GM19463 (cell line): Measurements from ENCODE around the gene NPHS1.
A peak's percentile ranks its signal among the peaks of the same experiment; 100 is the strongest.
"Not testable (repeated sequence)": the region's sequence is repeated elsewhere in the genome, so short reads cannot be mapped to it uniquely, and the experiment has no call there.

Source experiments
- ATAC-seq: cut with Tn5 transposase; IDR thresholded peaks from one replicate; pipeline ENCODE4 v1.9.1; 2021; ENCODE audit warnings: mild to moderate bottlenecking, moderate library complexity; ENCODE audit not compliant: unreplicated experiment

The NPHS1 gene

DNA sequence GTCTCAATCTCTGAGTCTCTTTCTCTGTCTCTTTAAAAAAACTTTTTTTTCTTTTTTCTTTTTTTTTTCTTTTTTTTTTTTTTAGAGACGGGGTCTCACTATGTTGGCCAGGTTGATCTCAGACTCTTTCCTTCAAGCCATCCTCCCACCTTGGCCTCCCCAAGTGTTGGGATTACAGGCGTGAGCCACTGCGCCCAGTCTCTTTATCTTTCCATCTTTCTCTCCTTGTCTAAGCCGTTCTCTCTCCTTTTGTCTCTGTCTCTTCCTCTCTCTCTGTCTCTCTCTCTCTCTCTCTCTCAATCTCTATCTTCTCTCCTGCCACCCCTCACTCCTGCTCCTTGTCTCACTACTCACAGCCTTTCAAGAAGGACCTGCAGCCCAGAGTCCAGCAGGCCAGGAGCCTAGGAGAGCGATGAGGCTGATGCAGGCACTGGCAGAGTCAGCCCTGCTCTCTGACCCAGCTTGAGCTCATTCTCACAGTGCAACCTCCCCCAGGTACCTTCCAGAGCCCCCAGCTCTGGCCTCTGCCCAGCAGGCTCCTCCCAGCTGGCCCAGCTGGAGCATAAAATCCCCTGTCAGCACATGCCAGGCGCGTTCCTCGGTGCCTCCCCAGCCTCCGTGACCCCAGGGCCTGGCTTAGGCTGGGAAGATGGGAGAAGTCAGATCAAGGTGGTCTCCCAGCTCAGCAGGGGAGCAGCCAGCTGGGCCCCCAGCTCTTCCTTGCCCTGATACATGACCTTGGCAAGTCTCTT, at the start of gene NPHS1:
Gene NPHS1, minus strand, starts transcription at position 476 of the 752 bp plus-strand sequence. CDS start 667 bp downstream, outside the sequence.
- no peak for ATAC-seq

- ATAC-seq, result no peak
Observed at GRCh38 chr19:35901055-35901644, 48.8 kb upstream of the NPHS1 start.

GRCh38 chr19:35899547-35900214, 47.4 kb upstream of the NPHS1 start:
- peak; percentile 45 for ATAC-seq

- no peak for ATAC-seq
Observed at GRCh38 chr19:35898499-35898809, 46.1 kb upstream of the NPHS1 start.

DNA sequence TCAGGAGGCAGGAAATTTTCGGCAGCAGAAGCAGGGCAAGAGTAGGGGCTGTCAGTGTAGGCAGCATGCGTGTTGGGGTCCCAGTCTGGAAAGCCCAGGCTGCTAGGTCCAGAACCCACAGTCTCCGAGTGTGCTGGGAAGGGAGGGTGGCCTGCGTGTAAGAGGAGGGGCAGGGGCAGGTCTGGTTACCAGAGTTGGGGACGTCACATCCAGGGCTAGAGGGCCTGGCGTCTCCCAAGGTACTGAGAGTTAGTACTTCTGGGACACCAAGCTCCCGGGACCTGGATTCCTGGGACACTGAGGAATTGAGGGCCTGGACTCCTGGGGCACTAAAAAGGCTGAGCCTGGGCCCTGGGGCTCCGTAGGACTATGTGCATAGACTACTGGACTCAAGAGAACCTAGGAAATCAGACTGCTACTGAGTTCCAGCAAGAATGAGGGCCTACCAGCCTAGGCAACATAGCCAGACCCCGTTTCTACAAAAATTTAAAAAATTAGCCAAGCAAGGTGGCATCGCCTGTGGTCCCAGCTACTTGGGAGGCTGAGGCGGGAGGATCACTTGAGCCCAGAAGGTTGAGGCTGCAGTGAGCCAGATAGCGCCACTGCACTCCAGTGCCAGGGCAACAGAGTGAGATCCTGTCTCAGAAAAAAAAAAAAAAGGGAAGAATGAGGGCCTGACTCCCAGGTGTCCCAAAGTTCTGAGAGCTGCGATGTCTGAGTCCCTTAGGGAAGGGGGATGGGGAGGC, 45.6 kb upstream of the NPHS1 start:
- ATAC-seq, result no peak

DNA sequence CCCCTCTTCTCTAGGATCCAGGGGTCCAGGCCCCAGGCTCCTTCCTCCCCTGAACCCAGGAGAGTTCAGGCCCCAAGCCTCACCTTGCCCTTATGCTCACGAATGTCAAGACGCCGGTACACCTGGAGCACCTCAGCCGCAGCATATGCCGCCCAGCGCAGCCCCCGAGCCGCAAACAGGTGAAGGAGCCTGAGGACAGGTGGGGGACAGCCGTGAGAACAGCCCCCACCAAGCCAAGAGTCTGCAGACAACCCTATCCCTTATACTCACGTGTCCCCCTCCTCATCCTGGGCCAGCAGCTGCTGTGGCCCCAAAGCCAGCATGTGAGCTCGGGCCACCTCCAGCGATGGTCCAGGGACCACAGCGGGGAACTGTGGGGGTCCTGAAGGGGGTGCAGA, 44.3 kb upstream of the NPHS1 start:
- ATAC-seq, result no peak

DNA sequence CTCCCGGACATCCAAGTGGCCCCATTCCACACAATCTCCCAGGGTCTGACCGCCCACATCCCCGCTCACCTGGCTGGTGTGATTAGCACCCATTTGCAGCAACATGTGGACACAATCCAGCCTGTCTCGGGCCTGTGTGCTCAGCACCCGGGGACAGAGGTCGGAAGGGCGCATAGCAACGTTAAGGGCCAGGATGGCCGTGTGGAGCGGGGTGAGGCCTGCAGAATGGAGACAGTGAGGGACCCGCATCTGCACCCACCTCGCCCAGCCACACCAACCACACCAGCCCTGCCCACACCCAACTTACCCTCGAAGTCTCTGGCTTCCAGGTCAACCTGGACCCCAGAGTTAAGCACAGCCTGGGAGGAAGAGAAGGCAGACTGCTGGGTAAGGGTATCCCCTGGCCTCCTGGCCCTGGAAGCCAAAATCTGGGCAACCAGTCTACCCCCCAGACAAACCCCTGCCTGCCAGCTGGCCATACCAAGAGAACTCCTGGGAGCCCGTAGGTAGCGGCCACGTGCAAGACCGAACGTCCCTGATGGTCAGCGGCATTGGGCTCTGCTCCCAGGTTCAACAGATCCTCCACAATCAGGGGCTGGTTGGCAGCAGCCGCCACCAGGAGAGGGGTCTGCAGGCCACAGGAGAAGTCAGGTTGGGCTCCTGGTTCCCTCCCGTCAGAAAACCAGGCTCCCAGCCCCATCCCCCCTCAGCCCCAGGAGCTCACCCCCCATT, 43.8 kb upstream of the NPHS1 start:
- no peak for ATAC-seq

DNA sequence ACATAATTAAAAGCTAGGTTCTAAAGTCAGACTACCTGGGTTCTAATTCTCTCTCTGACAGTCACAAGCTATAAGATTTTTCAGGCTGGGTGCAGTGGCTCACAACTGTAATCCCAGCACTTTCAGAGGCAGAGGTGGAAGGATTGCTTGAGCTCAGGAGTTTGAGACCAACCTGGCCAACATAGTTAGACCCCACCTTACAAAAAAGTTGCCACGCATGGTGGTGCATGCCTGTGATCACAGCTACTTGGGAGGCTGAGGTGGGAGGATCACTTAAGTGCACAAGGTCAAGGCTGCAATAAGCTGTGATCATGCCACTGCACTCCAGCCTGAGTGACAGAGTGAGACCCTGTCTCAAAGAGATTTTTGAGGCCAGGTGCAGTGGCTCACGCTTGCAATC, 42.0 kb upstream of the NPHS1 start:
- no peak for ATAC-seq

DNA sequence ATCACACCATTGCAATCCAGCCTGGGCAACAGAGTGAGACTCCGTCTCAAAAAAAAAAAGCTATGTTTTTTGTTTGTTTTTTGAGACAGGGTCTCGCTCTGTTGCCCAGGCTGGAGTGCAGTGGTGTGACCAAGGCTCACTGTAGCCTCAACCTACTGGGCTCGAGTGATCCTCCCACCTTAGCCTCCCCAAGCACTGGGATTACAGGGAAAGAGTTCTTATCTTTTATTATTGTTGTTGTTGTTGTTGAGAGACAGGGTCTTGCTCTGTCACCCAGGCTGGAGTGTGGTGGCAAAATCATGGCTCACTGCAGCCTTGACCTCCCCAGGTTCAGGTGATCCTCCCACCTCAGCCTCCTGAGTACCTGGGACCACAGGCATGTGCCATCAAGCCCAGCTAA, 39.5 kb upstream of the NPHS1 start:
- not testable (repeated sequence) for ATAC-seq

- no peak for ATAC-seq
Observed at GRCh38 chr19:35890113-35890650, 37.9 kb upstream of the NPHS1 start.

DNA sequence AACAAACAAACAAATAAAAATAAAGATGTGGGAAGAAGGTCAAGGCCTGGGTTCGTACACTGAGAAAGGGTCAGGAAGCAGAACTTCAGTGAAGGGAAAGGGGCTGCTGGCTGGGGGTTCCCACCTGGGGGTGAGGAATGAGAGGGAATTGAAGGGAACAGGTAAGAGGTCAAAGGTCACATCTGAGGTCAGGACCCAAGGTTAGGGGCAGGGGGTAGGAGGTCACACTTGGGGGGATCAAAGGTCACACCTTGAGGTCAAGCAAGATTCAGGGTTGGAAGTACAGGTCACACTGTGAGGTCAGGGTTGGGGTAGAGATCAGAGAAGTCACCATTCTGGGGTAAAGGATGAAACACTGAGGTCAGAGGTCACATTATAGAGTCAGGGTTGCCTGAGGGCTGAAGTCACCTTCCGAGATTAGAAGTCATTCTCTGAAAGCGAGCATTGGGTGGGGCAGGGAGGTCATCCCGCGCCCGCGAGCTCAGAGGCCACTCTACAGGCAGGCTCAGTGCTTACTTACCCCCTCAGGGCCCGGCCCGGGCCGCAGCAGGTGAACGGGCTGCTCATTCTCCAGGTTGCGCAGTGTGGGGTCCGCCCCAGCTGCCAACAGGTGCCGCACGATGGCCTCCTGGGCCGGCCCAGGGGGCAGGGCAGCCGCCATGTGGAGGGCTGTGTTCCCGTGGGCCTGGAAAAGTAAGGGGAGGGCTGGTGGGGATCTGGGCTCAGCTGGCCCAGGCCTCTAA, 37.2 kb upstream of the NPHS1 start:
- ATAC-seq, result no peak

- ATAC-seq, result no peak
Observed at GRCh38 chr19:35888398-35888797, 36.1 kb upstream of the NPHS1 start.

GRCh38 chr19:35887197-35887596, 34.9 kb upstream of the NPHS1 start:
- ATAC-seq, result no peak

DNA sequence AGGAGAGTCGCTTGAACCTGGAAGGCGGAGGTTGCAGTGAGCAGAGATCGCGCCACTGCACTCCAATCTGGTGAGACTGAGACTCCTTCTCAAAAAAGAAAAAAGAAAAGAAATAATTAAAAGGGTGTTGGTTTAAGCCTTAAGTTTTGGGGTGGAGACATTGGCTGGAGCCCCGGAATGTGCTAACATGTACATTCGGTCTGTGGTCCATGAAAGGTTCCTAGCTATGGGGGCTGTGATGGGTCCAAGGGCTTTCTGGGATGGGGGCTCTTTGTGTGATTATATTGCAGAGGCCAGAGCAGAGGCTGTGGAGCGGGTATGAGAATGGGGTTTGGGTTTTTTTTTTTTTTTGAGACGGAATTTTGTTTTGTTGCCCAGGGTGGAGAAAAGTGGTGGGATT, 33.6 kb upstream of the NPHS1 start:
- no peak for ATAC-seq

DNA sequence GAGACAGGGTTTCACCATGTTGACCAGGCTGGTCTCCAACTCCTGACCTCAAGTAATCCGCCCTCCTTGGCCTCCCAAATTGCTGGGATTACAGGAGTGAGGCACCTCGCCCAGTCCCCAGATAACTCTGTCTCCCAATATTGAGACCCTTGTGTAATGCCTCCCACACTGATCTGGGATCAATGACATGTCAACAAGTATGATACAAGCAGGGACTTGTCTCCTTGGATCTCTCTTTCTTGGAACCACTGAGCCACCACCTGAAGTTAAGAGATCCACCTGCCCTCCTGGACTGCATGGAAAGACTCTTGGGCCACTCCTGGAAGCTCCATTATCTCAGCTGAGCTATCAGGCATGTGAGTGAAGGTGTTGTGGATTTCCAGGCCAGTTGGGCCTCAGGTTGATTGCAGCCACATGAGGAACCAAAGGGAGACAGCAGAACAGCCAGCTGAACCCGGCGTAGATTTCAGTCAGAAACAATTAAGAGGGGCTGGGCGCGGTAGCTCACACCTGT, 33.0 kb upstream of the NPHS1 start:
- ATAC-seq, result no peak

- no peak for ATAC-seq
Observed at GRCh38 chr19:35883882-35884281, 31.6 kb upstream of the NPHS1 start.

GRCh38 chr19:35882114-35882832, 30.0 kb upstream of the NPHS1 start:
- ATAC-seq, result no peak

DNA sequence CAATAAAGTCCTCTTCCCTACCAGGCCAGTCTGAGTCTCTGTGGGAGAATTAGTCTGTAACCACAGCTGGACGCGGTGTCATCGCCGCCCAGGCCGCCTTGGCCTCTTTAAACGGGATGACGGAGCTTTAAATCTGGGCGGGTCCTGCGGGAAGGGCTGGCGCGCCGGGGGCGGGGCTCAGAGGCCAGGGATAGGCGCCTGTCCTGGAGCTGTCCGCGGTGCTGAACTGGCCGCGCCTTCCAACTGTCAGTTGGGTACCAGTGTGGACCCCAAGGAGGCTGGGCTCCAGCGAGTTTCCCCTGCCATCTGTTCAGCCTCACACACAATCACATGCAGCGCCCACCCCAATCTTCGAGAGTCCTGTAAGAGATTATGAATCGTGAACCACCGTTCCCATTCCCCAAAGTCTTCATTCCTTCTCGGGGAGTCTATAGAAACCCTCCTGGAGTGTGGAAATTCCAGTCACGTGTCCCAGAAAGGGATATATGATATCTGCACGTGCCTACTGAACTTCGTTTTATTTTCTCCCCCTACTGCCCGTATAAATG, 27.5 kb upstream of the NPHS1 start:
- no peak for ATAC-seq

DNA sequence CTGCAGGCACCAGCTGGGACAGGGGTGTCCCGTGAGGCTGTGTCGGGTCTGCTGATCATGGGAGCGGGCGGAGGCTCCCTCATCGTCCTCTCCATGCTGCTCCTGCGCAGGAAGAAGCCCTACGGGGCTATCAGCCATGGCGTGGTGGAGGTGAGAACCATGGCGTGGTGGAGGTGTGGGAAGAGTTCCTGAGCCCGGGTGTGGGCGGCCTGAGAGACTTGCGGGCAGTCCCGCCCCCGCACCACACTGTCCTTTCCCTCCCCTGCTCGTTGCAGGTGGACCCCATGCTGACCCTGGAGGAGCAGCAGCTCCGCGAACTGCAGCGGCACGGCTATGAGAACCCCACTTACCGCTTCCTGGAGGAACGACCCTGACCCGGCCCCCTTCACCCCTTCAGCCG, 26.8 kb upstream of the NPHS1 start:
- no peak for ATAC-seq
